Left colon (tissue), 2 donors: ENCODE data around the gene SUPT5H. TPM values are rescaled to one million over a fixed set of nuclear protein-coding genes. Genes with fewer than 3 reads are reported as not detected.

Experiments
- ATAC-seq: fragments of 200-7000 bp; cut with Tn5 transposase; one replicate; pipeline ENCODE4 v1.9.1; 2020; ENCODE audit warnings: mild to moderate bottlenecking, moderate library complexity
- DNase-seq, 2 donors: peaks; one replicate each; pipeline ENCODE4 v3.0.0-alpha.2; 2020
- intact Hi-C, 2 donors: fragments of 100-400 bp; cut with DNase I in 1 of 2; cut with micrococcal nuclease in 1 of 2; formaldehyde crosslinking; loops; one replicate each; pipeline versions ENCODE4 v1.11.2 to v1.14.0; 2022; cut with DNase I, micrococcal nuclease
- total RNA-seq, 2 donors: library from RNA; stranded (reverse); fragmentation: NEBNext Ultra II Directional; extraction: Animal tissue kit (Norgen Biotek cat#: 25700); gene quantifications; one replicate each; pipeline ENCODE4 v1.2.1, GENCODE V29; 2021
- donor health status: DM: no; HTN: no; CAD: no.
- donor health status: DM: yes; HTN: yes; CAD: no.

Gene SUPT5H
- total RNA-seq, 2 donors from 2014 or later, result 89.1 to 101 TPM

DNA sequence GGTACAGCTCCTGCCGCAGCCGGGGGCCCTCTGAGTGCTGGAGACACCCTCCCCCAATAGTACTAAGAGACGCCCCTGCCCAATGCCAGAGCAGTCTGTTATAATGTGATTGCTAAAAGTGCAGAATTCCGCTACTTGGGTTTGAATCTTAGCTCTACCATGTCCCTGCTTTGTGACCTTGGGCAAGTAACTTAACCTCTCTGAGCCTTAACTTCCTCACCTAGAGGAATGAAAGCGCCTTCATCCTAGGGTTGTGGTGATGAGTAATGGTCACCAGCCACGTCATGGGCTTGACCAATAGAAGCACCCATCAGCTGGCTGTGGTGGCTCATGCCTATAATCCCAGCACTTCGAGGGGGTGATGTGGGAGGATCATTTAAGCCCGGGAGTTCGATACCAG, 26.4 kb upstream of the SUPT5H start:
- intact Hi-C loops, result no loop called here
- ATAC-seq (no peak), DNase-seq (no peak)

DNA sequence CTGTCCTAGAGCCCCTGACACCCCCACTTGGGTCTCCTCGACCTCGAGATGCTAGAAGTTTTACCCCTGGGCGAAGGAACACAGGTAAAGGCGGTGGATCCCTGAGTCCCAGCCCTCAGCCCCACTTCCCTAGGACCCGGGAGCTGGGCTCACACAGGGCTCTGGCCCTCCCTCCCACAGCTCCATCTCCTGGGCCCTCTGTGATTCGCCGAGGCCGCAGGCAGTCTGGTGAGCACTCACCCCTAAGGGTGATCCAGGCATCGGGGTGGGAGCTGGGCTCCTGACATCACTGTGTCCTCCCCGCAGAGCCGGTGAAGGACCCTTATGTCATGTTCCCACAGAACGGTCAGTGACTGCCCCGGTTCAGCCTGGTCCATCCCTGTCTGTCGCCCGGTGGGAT, 24.6 kb upstream of the SUPT5H start:
- DNase-seq (no peak), ATAC-seq (no peak)
- intact Hi-C loops, result no loop called here

DNA sequence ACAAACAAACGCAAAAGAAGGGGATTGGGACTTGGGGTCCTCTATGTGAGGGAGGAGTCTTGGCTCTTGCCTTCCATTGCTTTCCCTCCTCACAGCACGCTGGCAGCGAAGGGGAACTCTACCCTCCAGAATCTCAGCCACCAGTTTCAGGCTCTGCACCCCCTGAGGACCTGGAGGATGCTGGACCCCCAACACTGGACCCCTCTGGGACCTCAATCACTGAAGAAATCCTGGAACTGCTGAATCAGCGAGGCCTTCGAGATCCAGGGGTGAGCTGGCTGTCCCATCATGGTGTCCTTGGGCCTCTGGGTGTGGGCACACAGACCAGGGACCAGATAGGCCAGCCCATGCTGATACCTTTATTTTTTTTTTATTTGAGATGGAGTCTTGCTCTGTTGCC, 23.4 kb upstream of the SUPT5H start:
- ATAC-seq (no peak), DNase-seq (no peak)
- intact Hi-C loops, result no loop called here

DNA sequence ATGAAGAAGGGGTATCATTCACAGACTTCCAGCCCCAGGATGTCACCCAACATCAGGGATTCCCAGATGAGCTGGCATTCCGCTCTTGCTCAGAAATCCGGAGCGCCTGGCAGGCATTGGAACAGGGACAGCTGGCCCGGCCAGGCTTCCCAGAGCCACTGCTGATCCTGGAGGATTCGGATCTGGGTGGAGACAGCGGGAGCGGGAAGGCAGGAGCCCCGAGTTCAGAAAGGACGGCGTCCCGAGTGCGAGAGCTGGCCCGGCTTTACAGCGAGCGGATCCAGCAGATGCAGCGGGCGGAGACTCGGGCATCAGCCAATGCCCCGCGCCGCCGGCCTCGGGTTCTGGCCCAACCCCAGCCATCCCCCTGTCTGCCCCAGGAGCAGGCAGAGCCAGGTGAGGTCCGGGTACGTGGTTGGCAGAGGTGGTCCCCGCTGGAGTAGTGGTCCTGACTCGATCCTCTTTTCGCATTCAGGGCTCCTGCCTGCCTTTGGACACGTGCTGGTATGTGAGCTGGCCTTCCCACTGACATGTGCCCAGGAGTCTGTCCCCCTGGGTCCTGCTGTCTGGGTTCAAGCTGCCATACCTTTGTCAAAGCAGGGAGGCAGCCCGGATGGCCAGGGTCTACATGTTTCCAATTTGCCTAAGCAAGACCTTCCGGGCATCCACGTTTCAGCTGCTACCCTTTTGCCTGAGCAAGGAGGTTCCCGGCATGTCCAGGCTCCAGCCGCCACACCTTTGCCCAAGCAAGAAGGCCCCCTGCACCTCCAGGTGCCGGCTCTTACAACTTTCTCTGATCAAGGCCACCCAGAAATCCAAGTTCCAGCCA, 21.9 kb upstream of the SUPT5H start:
- DNase-seq (no peak), ATAC-seq (no peak)
- intact Hi-C loops, result no loop called here

DNA sequence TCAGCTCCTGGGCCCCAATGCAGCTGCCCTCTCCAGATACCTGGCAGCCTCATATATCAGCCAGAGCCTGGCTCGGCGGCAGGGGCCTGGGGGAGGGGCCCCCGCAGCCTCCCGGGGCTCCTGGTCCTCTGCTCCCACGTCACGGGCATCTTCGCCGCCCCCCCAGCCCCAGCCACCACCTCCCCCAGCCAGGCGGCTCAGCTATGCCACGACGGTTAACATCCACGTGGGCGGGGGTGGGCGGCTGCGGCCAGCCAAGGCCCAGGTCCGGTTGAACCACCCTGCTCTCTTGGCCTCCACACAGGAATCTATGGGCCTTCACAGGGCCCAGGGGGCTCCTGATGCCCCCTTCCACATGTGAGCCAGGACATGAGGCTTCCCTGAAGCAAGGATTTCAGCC, 20.4 kb upstream of the SUPT5H start:
- ATAC-seq (no peak), DNase-seq (no peak)
- intact Hi-C loops, result no loop called here

DNA sequence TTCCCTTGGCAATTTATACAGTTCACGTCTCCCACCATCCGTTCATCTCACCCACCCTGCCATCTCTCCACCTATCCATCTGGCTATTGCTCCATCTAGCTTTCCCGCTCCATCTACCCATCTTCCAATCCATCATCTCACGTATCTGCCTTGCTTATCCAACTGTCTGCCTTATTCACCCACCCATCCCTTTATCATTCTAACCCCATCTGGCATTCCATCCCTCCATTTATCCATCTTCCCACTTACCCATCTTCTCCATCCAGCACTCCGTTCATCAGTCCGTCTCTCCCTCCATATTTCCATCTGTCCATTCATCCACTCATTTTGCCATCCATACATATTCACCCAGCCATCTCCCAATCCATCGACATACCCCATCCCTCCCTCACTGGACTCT, 19.6 kb upstream of the SUPT5H start:
- DNase-seq (no peak), ATAC-seq (no peak)
- intact Hi-C loops, result no loop called here

DNA sequence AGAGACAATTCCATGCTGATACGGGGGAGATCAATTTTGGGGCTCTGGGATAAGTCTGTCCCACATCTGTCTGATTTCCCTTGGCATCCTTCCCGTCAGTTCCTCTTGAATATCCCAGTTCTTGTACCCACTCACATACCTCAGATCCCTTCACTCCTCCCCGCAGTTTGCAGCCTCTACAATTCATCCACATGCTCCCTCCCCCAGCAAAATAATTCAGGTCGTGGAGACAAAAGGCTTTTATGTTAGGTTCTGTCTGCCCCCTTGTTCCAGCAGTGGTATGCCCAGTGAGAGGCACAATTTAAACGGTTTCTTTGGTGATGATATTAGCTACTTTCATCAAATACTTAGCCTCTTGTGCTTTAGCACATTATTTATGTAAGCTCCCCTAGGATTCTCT, 19.2 kb upstream of the SUPT5H start:
- ATAC-seq, result no peak
- no peak for DNase-seq
- intact Hi-C loops, result no loop called here

DNA sequence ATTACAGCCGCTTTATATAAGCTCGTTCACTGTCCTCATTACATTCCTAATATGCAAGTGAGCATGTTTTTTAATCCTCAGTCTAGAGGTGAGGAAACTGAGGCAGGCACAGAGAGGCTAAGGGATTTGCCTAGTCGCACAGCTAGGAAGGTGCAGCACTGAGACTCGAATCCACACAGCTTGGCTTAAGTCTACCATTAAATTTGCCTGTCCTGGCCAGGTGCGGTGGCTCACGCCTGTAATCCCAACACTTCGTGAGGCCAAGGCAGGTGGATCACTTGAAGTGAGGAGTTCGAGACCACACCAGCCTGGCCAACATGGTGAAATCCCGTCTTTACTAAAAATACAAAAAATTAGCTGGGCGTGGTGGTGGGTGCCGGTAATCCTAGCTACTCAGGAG, 17.7 kb upstream of the SUPT5H start:
- intact Hi-C loops, result no loop called here
- ATAC-seq (no peak), DNase-seq (no peak)

DNA sequence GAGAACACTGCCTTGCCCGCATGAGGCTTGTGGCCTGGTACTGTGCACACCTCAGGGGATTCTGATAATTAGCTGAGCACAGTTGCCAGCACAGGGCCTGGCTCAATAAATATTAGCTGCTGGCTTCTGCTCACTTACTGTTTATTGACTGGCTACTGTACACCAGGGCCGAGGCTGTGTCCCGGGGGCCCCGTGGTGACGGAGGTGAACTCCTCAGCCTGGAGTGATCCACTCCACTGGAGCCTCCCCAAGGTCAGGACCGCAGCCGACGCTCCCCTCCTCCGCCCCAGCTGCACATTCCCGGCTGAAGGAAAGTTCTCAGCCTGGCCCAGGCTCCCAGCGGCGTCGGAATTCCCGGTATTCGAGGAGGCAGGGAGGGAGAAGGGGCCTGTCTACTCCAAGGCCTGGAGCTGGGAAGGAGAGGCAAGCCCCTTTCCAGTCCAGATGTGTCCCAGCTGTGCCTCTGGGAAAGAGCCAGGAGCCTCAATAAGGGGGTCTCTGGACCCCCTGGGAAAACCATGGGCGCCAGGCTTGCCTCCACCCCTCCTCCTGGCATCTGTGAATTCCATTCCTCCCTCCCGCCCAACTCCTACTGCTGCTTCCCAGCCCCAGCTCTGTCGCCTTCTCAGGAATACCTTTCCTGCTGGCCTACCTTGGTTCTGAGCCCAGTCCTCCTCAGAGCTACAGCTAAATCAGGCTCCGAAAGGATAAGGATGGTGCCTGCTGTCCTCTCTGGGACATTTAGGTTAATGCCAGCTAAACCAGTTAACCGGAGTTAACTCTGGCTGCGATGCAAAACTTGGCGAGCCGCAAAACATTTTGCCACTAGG, 16.9 kb upstream of the SUPT5H start:
- ATAC-seq (no peak), DNase-seq (no peak)
- intact Hi-C loops, result no loop called here

DNA sequence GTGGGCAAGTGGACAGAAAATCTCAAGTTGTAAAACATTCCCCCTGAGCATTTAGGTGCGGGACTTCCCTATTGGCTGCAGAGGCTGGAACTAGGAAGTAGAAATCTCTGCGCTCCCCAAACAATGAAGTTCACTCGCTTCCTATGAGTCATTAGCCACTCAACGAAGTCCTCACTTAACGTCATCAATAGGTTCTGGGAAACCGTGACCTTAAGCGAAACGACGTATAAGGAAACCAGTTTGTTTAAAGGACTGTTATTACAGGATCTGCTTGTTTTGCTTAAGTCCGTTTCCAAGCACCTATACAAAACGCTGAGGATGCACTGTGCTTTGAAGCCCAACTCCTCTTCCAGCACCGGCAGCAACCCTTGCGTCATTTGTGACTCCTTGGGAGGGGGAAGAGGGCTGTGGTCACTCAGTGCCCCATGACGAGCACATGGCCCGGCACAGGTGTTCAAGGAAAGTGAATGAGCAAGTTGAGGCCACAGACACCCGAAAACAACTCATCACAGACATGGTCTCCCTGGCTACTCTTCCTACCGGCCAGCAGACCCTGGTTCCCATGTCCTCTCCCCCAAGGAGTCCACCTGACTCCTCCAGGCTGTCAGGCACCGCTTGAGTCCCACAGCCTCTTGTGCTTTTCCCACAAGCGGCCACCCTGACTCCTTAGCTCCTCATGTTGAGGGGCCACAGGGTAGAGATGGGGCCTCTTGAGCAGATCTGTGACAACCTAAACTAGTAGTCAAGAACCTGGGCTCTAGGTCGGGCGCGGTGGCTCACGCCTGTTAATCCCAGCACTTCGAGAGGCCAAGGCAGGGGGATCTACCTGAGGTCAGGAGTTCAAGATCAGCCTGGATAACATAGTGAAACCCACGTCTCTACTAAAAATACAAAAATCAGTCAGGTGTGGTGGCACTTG, 14.4 kb upstream of the SUPT5H start:
- ATAC-seq (peak; percentile 63), DNase-seq (no peak)
- intact Hi-C loops, result no loop called here

DNA sequence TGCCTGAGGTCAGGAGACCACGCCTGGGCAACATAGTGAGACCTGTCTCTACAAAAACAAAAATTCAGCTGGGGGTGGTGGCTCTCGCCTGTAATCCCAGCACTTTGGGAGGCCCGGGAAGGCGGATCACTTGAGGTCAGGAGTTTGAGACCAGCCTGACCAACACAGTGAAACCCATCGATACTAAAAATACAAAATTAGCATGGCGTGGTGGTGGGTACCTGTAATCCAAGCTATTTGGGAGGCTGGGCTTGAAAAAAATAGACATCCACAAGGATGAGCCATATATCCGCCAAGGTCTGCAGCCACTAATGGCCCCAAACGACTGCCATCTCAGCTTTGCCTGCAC, 12.7 kb upstream of the SUPT5H start:
- ATAC-seq (no peak), DNase-seq (no peak)

DNA sequence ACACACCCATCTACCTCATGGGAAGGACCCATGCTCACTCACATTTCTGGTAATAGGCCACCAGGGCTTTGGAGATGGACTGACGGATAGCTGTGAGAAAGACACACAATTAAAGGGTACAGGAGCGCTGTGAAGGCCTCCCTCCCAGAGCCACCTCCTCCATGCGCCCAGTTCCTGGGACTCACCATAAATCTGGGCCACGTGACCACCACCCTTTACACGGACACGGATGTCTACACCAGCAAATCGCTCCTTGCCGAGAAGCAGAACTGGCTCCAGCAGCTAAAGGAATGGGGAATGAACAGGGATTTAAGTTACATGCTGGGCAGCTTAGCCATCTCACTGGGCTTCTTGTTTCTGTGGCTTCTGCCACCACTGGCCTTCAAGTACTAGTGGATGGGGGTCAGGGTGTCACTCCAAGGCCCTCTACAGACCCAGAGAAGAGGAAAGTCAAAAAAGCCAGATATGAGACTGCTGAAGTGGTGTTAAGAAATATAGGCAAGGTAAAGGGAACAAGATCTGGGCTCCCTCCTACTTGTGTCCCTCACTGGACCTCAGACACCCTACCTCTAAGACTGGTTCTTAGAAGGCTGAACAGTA, 11.8 kb upstream of the SUPT5H start:
- no peak for ATAC-seq
- DNase-seq, result no peak
- intact Hi-C loops, result no loop called here

More for the DNA sequence above, 12.7 kb upstream of the SUPT5H start:
- intact Hi-C loops, result no loop called here

DNA sequence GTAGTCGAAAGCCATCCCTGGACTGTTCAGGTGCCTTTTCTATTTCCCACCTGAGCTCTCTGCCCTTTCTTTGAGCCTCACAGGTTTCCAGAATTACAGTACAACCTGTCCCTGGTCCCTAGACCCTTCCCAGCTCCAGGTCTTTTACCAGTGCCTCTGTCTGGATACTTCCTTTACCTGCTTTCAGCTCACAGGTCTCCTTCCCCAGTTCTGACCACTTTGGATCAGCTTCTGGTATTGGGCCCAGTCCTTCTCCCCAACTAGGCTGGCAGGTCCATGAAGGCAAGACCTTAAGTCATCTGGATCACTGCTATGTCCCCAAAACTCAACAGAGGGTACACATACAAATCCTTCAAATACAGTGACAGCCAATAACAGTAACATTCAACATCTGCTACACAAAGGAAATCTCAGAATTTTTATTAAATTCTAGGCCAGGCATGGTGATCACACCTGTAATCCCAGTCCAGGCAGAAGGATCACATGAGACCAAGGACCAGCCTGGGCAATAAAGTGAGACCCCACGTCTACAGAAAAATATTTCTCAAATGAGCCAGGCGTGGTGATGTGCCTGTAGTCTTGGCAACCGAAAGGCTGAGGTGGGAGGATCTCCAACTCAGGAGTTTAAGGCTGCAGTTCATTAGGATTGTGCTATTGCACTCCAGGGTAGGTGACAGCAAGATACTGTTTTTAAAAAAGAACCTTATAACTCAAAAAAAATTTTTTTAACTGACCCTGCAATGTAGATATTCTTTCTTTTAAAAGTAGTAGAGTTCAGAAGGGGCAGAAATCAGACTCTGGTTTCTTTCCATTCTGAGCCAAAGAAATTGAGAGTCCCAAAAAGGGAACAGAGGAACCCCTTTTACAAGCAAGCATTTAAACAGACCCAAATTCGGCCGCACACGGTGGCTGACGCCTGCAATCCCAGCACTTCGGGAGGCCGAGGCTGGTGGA, 11.0 kb upstream of the SUPT5H start:
- intact Hi-C loops, result no loop called here
- ATAC-seq (no peak), DNase-seq (no peak)

DNA sequence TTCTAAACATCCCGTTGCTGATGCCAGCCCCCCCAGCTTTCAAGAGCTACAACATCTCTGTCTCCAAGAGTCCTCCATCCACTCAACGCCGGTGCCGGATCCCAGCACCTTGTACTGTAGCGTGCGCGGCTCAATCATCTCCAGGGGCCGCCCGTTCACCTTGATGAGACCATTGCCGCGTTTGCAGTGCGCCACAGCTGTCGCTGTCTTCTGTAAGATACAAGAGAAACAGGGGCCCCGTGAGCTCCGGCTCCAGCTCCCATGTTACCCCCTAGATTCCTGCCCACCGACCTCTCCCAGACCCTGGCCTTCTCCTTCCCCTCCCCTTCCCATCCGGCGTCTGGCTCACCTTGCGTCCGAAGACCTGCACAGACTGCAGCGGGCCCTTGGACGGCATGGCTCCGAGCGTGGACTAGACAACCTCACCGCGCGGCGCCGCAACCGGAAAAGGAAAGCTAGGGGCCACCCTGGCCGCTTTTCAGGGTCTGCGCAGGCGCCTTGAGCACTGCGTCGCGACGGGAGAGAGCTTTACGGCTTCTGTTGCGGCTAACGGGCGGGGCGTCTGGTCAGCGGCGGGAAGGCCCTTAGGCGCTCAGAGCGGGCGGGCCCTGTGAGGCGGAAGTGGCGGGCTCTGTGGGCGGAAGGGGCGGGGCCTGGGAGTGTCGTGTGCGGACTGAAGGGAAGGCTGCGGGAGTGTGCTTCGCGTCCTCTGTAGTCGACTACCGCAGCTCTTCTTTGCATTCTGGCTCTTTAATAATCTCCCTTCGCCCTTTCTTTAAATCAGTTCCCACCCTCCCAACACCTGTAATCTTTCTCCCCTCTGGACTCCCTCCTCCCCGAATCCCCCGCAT, 9.7 kb upstream of the SUPT5H start, which contains the start of gene RPS16:
TSS of gene RPS16 (minus strand) at position 451 of the 851 bp plus-strand sequence. CDS start at position 397, 54 bp downstream.
- intact Hi-C loops, result no loop called here
- ATAC-seq (peak; percentile 97), DNase-seq (peak; percentile 99)

DNA sequence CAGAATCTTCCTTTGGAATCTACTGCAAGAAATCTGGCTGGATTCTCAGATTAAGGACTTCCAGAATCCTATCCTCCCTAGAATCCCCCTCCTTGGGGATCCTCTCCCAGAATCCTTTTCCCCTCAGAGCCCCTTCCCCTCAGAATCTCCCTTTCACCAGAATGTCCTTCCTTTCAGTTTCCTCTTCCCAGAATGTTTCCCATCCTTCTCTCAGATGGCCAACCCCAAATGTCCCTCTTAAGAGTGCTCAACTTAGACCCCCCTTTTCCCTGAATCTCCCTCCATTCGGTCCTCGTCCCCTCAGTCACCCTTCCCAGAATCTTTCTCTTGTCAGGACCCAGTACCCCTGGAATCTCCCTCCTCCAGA, 9.0 kb upstream of the SUPT5H start:
- ATAC-seq (no peak), DNase-seq (no peak)
- intact Hi-C loops, result no loop called here

DNA sequence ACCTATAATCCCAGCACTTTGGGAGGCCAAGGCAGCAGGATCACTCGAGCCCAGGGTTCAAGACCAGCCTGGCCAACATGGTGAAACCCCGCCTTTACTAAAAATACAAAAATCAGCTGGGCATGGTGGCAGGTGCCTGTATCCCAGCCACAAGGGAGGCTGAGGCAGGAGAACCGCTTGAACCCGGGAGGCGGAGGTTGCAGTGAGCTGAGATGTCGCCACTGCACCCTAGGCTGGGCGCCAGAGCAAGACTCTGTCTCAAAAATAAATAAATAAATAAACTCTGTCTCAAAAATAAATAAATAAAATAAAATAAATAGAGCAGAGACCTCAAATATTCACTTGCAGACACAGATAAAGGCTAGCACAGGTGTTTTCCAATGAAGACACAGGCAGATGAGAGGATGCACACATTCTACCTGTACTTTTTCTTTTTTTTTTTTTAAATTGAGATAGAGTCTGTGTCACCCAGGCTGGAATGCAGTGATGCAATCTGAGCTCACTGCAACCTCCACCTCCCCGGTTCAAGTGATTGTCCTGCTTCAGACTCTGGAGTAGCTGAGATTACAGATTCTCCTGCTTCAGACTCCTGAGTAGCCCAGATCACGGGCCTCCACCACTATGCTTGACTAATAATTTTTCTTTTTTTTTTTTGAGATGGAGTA, 7.0 kb upstream of the SUPT5H start:
- ATAC-seq (no peak), DNase-seq (no peak)
- intact Hi-C loops, result no loop called here
